Neural cell (in vitro differentiated cells): ENCODE results near the gene SLC9A6.

Experiments
- EP300 ChIP-seq: fragments of 450-650 bp; conservative IDR thresholded peaks from 2 replicates; pipeline ENCODE4 v1.6.1; 2014; ENCODE audit warnings: antibody characterized with exemption, mild to moderate bottlenecking, moderate library complexity; ENCODE audit not compliant: poor library complexity, severe bottlenecking
- EZH2 ChIP-seq: fragments of 200-600, 300-800 bp; shearing (Covaris generic), sonication (generic); IDR thresholded peaks from 2 replicates; pipeline ENCODE4 v1.6.1; 2014; ENCODE audit warnings: antibody characterized with exemption, low read length, borderline replicate concordance, mild to moderate bottlenecking; ENCODE audit not compliant: insufficient read depth, poor library complexity, severe bottlenecking
- MXI1 ChIP-seq: fragments of 450-650 bp; conservative IDR thresholded peaks from 2 replicates; pipeline ENCODE4 v1.6.1; 2014; ENCODE audit warnings: antibody characterized with exemption, mild to moderate bottlenecking; ENCODE audit not compliant: poor library complexity, severe bottlenecking
- POLR2AphosphoS5 ChIP-seq: IDR thresholded peaks from 2 replicates; pipeline ENCODE4 v1.6.1; 2012
- RAD21 ChIP-seq: fragments of 450-650 bp; conservative IDR thresholded peaks from 2 replicates; pipeline ENCODE4 v1.6.1; 2014; ENCODE audit warnings: antibody characterized with exemption, mild to moderate bottlenecking, moderate library complexity
- SMC3 ChIP-seq: fragments of 450-650 bp; conservative IDR thresholded peaks from 2 replicates; pipeline ENCODE4 v1.6.1; 2014; ENCODE audit warnings: antibody characterized with exemption, mild to moderate bottlenecking, moderate library complexity; ENCODE audit not compliant: poor library complexity
- TAF1 ChIP-seq: IDR thresholded peaks from 2 replicates; pipeline ENCODE4 v1.6.1; 2012; ENCODE audit warnings: low read depth
- TF ChIP-seq, protein P1 (sequence below): fragments of 450-650 bp; IDR thresholded peaks from 2 replicates; pipeline ENCODE4 v1.5.1; 2014; ENCODE audit warnings: antibody characterized with exemption, mild to moderate bottlenecking, moderate library complexity; ENCODE audit not compliant: poor library complexity, severe bottlenecking
- TF ChIP-seq, protein P2 (sequence below): IDR thresholded peaks from 2 replicates; pipeline ENCODE4 v1.6.1; 2012; ENCODE audit warnings: borderline replicate concordance

DNA sequence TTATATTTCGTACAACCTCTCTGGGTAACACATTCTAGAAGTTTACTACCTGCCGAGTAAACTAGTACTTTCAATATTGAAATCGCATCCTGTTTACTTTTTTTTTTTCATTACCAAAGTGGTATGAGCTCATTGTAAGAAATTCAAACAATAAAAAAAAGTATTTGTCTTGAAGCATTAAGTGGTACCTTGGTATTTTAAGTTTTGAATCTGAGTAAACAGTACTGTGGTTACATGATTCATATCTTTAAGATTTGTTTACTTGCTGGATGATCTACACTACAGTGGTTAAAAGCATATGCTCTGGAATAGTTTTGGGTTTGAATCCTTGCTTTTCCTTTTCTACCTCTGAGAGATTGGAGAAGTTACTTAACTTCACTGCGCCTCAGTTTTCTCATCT lies 7.6 kb upstream of the SLC9A6 start:
- TF ChIP-seq TAF1, result no peak
- TF ChIP-seq, protein P1, sequence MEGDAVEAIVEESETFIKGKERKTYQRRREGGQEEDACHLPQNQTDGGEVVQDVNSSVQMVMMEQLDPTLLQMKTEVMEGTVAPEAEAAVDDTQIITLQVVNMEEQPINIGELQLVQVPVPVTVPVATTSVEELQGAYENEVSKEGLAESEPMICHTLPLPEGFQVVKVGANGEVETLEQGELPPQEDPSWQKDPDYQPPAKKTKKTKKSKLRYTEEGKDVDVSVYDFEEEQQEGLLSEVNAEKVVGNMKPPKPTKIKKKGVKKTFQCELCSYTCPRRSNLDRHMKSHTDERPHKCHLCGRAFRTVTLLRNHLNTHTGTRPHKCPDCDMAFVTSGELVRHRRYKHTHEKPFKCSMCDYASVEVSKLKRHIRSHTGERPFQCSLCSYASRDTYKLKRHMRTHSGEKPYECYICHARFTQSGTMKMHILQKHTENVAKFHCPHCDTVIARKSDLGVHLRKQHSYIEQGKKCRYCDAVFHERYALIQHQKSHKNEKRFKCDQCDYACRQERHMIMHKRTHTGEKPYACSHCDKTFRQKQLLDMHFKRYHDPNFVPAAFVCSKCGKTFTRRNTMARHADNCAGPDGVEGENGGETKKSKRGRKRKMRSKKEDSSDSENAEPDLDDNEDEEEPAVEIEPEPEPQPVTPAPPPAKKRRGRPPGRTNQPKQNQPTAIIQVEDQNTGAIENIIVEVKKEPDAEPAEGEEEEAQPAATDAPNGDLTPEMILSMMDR, result no peak
- no peak for TF ChIP-seq MXI1
- TF ChIP-seq EZH2, result no peak
- TF ChIP-seq EP300, result no peak
- no peak for TF ChIP-seq RAD21
- no peak for TF ChIP-seq POLR2AphosphoS5
- TF ChIP-seq SMC3, result no peak
- TF ChIP-seq, protein P2, sequence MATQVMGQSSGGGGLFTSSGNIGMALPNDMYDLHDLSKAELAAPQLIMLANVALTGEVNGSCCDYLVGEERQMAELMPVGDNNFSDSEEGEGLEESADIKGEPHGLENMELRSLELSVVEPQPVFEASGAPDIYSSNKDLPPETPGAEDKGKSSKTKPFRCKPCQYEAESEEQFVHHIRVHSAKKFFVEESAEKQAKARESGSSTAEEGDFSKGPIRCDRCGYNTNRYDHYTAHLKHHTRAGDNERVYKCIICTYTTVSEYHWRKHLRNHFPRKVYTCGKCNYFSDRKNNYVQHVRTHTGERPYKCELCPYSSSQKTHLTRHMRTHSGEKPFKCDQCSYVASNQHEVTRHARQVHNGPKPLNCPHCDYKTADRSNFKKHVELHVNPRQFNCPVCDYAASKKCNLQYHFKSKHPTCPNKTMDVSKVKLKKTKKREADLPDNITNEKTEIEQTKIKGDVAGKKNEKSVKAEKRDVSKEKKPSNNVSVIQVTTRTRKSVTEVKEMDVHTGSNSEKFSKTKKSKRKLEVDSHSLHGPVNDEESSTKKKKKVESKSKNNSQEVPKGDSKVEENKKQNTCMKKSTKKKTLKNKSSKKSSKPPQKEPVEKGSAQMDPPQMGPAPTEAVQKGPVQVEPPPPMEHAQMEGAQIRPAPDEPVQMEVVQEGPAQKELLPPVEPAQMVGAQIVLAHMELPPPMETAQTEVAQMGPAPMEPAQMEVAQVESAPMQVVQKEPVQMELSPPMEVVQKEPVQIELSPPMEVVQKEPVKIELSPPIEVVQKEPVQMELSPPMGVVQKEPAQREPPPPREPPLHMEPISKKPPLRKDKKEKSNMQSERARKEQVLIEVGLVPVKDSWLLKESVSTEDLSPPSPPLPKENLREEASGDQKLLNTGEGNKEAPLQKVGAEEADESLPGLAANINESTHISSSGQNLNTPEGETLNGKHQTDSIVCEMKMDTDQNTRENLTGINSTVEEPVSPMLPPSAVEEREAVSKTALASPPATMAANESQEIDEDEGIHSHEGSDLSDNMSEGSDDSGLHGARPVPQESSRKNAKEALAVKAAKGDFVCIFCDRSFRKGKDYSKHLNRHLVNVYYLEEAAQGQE, result no peak
